GM19455 (cell line): ENCODE results near the gene ASXL2.
"Not testable (repeated sequence)": the region's sequence is repeated elsewhere in the genome, so short reads cannot be mapped to it uniquely, and the experiment has no call there.

Source experiments
- ATAC-seq: cut with Tn5 transposase; IDR thresholded peaks from one replicate; pipeline ENCODE4 v1.9.1; 2021; ENCODE audit not compliant: unreplicated experiment

ASXL2 gene

GRCh38 chr2:25838152-25838756 lies 40.0 kb downstream of the ASXL2 start:
- no peak for ATAC-seq

- ATAC-seq = no peak
Measured at GRCh38 chr2:25835906-25836305, 42.4 kb downstream of the ASXL2 start.

- ATAC-seq = no peak
Measured at GRCh38 chr2:25833566-25833965, 44.7 kb downstream of the ASXL2 start.

GRCh38 chr2:25832897-25833296 lies 45.4 kb downstream of the ASXL2 start:
- no peak for ATAC-seq

GRCh38 chr2:25831746-25832449 lies 46.4 kb downstream of the ASXL2 start:
- no peak for ATAC-seq

- no peak for ATAC-seq
Measured at GRCh38 chr2:25829828-25830227, 48.5 kb downstream of the ASXL2 start.

GRCh38 chr2:25829377-25829704 lies 48.9 kb downstream of the ASXL2 start:
- no peak for ATAC-seq

- ATAC-seq = not testable (repeated sequence)
Measured at GRCh38 chr2:25828532-25829376, 49.5 kb downstream of the ASXL2 start.

GRCh38 chr2:25825238-25825637 lies 53.0 kb downstream of the ASXL2 start:
- no peak for ATAC-seq

- ATAC-seq = no peak
Measured at GRCh38 chr2:25824718-25825117, 53.6 kb downstream of the ASXL2 start.

- ATAC-seq = no peak
Measured at GRCh38 chr2:25824216-25824615, 54.1 kb downstream of the ASXL2 start.

GRCh38 chr2:25822190-25823117 lies 55.8 kb downstream of the ASXL2 start:
- no peak for ATAC-seq

- no peak for ATAC-seq
Measured at GRCh38 chr2:25821225-25822056, 56.8 kb downstream of the ASXL2 start.

- no peak for ATAC-seq
Measured at GRCh38 chr2:25819597-25820039, 58.7 kb downstream of the ASXL2 start.

- ATAC-seq = no peak
Measured at GRCh38 chr2:25817630-25818029, 60.7 kb downstream of the ASXL2 start.

- no peak for ATAC-seq
Measured at GRCh38 chr2:25817006-25817405, 61.3 kb downstream of the ASXL2 start.

- no peak for ATAC-seq
Measured at GRCh38 chr2:25816249-25816648, 62.0 kb downstream of the ASXL2 start.

GRCh38 chr2:25814681-25815080 lies 63.6 kb downstream of the ASXL2 start:
- ATAC-seq = no peak

GRCh38 chr2:25810428-25810827 lies 67.9 kb downstream of the ASXL2 start:
- no peak for ATAC-seq

- ATAC-seq = no peak
Measured at GRCh38 chr2:25809646-25810045, 68.6 kb downstream of the ASXL2 start.
